K562 (cell line): Measurements from ENCODE around the gene POLR3GL. TPM values are rescaled to one million over a fixed set of nuclear protein-coding genes. Genes with fewer than 3 reads are reported as not detected.

ENCODE experiments used
- ATAC-seq: fragments of 200-7000 bp; cut with Tn5 transposase; 3 replicates; pipeline ENCODE4 v1.9.1; 2020; ENCODE audit warnings: moderate library complexity
- BruUV-seq: library from RNA; stranded (reverse); fragments of 400-500 nt; replicated peaks from 2 replicates; lab custom pipeline; 2021; lab: Mats Ljungman, UMichigan
- CTCF ChIA-PET: fragments of 300-600 bp; formaldehyde crosslinking; extraction: SDS; loops from one replicate; lab custom pipeline; 2021; ENCODE audit warnings: low intra/inter-chr PET ratio; lab: Yijun Ruan, JAX
- POLR2A ChIA-PET: fragments of 300-600, 350-650 bp; sonication (Branson Sonifier 250); formaldehyde crosslinking; extraction: SDS; loops from one replicate; lab custom pipeline; 2021; ENCODE audit warnings: antibody characterized with exemption, inconsistent platforms; lab: Yijun Ruan, JAX
- DNase-seq, 4 experiments: peaks; one replicate each; pipeline versions ENCODE4 v3.0.0 to v3.0.0-alpha.2; 2011 to 2018; ENCODE audit warnings: low spot score in 3 of 4, mixed read lengths in 3 of 4; ENCODE audit errors: extremely low read depth in 1 of 4
- FAIRE-seq: peaks from 2 replicates; lab custom pipeline; 2011; peaks lifted over from hg19 to GRCh38; lab: Jason Lieb, UNC
- H2AFZ ChIP-seq: 2 replicates; pipeline ENCODE4 v1.6.0; 2011; ENCODE audit warnings: low read depth, low read length, control low read depth, inconsistent platforms
- H3K27ac ChIP-seq: fragments of 200-600 bp; 3 replicates; pipeline ENCODE4 v1.8.0; 2011; ENCODE audit warnings: low read depth, mild to moderate bottlenecking, control low read depth, inconsistent platforms, low read length, moderate library complexity, mixed read lengths; ENCODE audit errors: extremely low read depth
- H3K27me3 ChIP-seq, 2 experiments: fragments of 300-600 bp in 1 of 2; 2 replicates in 1 of 2; 3 replicates in 1 of 2; pipeline versions ENCODE4 v1.6.0 to v1.8.0; 2011; ENCODE audit warnings: inconsistent platforms in 2 of 2, low read length in 2 of 2, mild to moderate bottlenecking in 1 of 2, mixed read lengths in 1 of 2, moderate library complexity in 1 of 2; ENCODE audit not compliant: control insufficient read depth in 2 of 2, insufficient read depth in 2 of 2
- H3K36me3 ChIP-seq: fragments of 300-600 bp; 3 replicates; pipeline ENCODE4 v1.8.0; 2011; ENCODE audit warnings: mild to moderate bottlenecking, low read length, inconsistent platforms; ENCODE audit not compliant: control insufficient read depth, insufficient read depth
- H3K4me1 ChIP-seq, 2 experiments: fragments of 200-600 bp in 1 of 2; replicated peaks in 1 of 2; 2 replicates in 1 of 2; 3 replicates in 1 of 2; pipeline versions ENCODE4 v1.5.1 to v1.8.0; 2011; ENCODE audit warnings: inconsistent platforms in 2 of 2, low read length in 2 of 2, mild to moderate bottlenecking in 1 of 2, mixed read lengths in 1 of 2, moderate library complexity in 1 of 2; ENCODE audit not compliant: control insufficient read depth in 2 of 2, insufficient read depth in 2 of 2
- H3K4me2 ChIP-seq: 2 replicates; pipeline ENCODE4 v1.6.1; 2011; ENCODE audit warnings: low read length, control low read depth, inconsistent platforms, mixed read lengths; ENCODE audit not compliant: insufficient read depth
- H3K4me3 ChIP-seq: fragments of 200-600 bp; sonication (generic), shearing (Covaris generic); 2 replicates; pipeline ENCODE4 v1.5.1; 2016; ENCODE audit warnings: control low read depth, inconsistent platforms
- H3K79me2 ChIP-seq: fragments of 200-600 bp; 3 replicates; pipeline ENCODE4 v1.8.0; 2011; ENCODE audit warnings: low read length, inconsistent platforms; ENCODE audit not compliant: control insufficient read depth, insufficient read depth
- H3K9ac ChIP-seq, 2 experiments: 2 replicates each; pipeline versions ENCODE4 v1.6.0 to v1.6.1; 2011; ENCODE audit warnings: low read depth in 2 of 2, low read length in 2 of 2, control low read depth in 1 of 2, inconsistent platforms in 1 of 2, mild to moderate bottlenecking in 1 of 2, mixed read lengths in 1 of 2; ENCODE audit not compliant: insufficient read depth in 1 of 2
- H3K9me1 ChIP-seq: one replicate; pipeline ENCODE4 v1.6.0; 2011; ENCODE audit warnings: inconsistent platforms, mild to moderate bottlenecking, low read length, moderate library complexity; ENCODE audit not compliant: control insufficient read depth, insufficient read depth
- H3K9me3 ChIP-seq: replicated peaks from 2 replicates; pipeline ENCODE4 v1.5.1; 2011; ENCODE audit warnings: low read depth, low read length, inconsistent platforms; ENCODE audit not compliant: control insufficient read depth, insufficient read depth
- H4K20me1 ChIP-seq: replicated peaks from 2 replicates; pipeline ENCODE4 v1.6.1; 2011; ENCODE audit warnings: low read length, inconsistent platforms, mixed read lengths; ENCODE audit not compliant: control insufficient read depth, insufficient read depth
- ATF1 ChIP-seq, 2 experiments: fragments of 450-650 bp in 1 of 2; IDR thresholded peaks; 2 replicates each; pipeline ENCODE4 v1.6.1; 2016; ENCODE audit warnings: missing compliant biosample characterization in 1 of 2, missing genetic modification characterization in 1 of 2
- DLX4 ChIP-seq: fragments of 250-450 bp; sonication (Bioruptor Pico); IDR thresholded peaks from 2 replicates; pipeline ENCODE4 v1.6.1; 2021; ENCODE audit warnings: mild to moderate bottlenecking
- DNMT1 ChIP-seq: fragments of 450-650 bp; IDR thresholded peaks from 2 replicates; pipeline ENCODE4 v1.6.1; 2016; ENCODE audit warnings: antibody characterized with exemption, mild to moderate bottlenecking
- E2F5 ChIP-seq: sonication (generic); formaldehyde crosslinking; IDR thresholded peaks from 2 replicates; pipeline ENCODE4 v1.8.0; 2022; ENCODE audit warnings: mild to moderate bottlenecking, missing genetic modification reagents
- GABPB2 ChIP-seq: fragments of 250-450 bp; sonication (Bioruptor Pico); conservative IDR thresholded peaks from 2 replicates; pipeline ENCODE4 v1.5.1; 2021; ENCODE audit warnings: mild to moderate bottlenecking
- MTF1 ChIP-seq: fragments of 250-450 bp; sonication (Bioruptor Pico); IDR thresholded peaks from 2 replicates; pipeline ENCODE4 v1.9.0; 2021; ENCODE audit warnings: moderate library complexity, mild to moderate bottlenecking, inconsistent platforms, borderline replicate concordance
- NR2F6 ChIP-seq: fragments of 450-650 bp; formaldehyde crosslinking; IDR thresholded peaks from 2 replicates; pipeline ENCODE4 v1.4.0; 2020; ENCODE audit warnings: mild to moderate bottlenecking
- PYGO2 ChIP-seq: fragments of 450-650 bp; IDR thresholded peaks from 2 replicates; pipeline ENCODE4 v1.6.1; 2016; ENCODE audit warnings: mild to moderate bottlenecking, missing genetic modification characterization, moderate library complexity, missing compliant biosample characterization
- TBL1XR1 ChIP-seq, 2 experiments: IDR thresholded peaks; 2 replicates each; pipeline ENCODE4 v1.6.1; 2012; ENCODE audit warnings: improper control_type of control experiment in 2 of 2, low read length in 2 of 2, mild to moderate bottlenecking in 1 of 2
- TRIM24 ChIP-seq, 2 experiments: fragments of 450-650 bp; IDR thresholded peaks; 2 replicates each; pipeline ENCODE4 v1.6.1; 2016
- XRCC3 ChIP-seq: fragments of 450-650 bp; IDR thresholded peaks from 2 replicates; pipeline ENCODE4 v1.6.1; 2017; ENCODE audit warnings: mild to moderate bottlenecking, moderate library complexity
- ZC3H8 ChIP-seq: fragments of 450-650 bp; IDR thresholded peaks from 2 replicates; pipeline ENCODE4 v1.6.1; 2017
- WGBS: fragments of 100-300 bp; shearing (Covaris generic); methylation state at CpG from one replicate; pipeline ENCODE4 v1.1.6; 2016; ENCODE audit warnings: low coverage, mixed read lengths; ENCODE audit not compliant: insufficient coverage; ENCODE audit errors: missing lambda C conversion rate; 5-methylcytosine and 5-hydroxymethylcytosine counted together
- in situ Hi-C: fragments of 300-500 bp; cut with MboI; formaldehyde crosslinking; loops from 4 replicates; pipeline ENCODE4 v1.15.0; 2018; ENCODE audit warnings: inconsistent platforms, mixed read lengths
- intact Hi-C: fragments of 100-400 bp; cut with micrococcal nuclease; formaldehyde crosslinking; loops from 2 replicates; pipeline ENCODE4 v1.14.2; 2022
- polyA plus RNA-seq, 8 experiments: library from polyadenylated mRNA; depleted of rRNA in 4 of 8; stranded (reverse) in 5 of 8; unstranded in 3 of 8; fragments of >200 nt; fragmentation: Nextera tagmentation in 2 of 8; fragmentation: Illumina TruSeq in 1 of 8; extraction: Ambion mirVana in 2 of 8; extraction: Trizol in 1 of 8; gene quantifications; 2 replicates each; pipeline versions ENCODE4 v1.2.1 to v1.2.3, GENCODE V29; 2011 to 2014; ENCODE audit warnings: inconsistent platforms in 1 of 8, missing spikeins in 1 of 8
- total RNA-seq, 7 experiments: library from RNA; depleted of rRNA in 6 of 7; stranded (reverse); fragments of >200 nt in 6 of 7; fragmentation: Illumina TruSeq in 2 of 7; extraction: Trizol in 2 of 7; gene quantifications; 2 replicates each; pipeline versions ENCODE4 v1.2.1 to v1.2.3, GENCODE V29; 2011 to 2021; ENCODE audit warnings: low replicate concordance in 1 of 7

POLR3GL gene
- total and polyA plus RNA-seq, 9 of the 15 experiments (the other 6 are each of a cell fraction or from before 2014, with no cell fraction given): 14.6 to 48.4 (median 38.2) TPM

- TF ChIP-seq E2F5: no peak
- TF ChIP-seq PYGO2 (tag): no peak
- no peak for TF ChIP-seq GABPB2 (CRISPR knock-in tag)
- peak; percentile 56; the same call in 1 of the 2 replicates for TF ChIP-seq XRCC3
Observed at GRCh38 chr1:145967288-145967687, 2.8 kb downstream of the POLR3GL start (continued).

- POLR2A ChIA-PET: interaction anchor here (1.4 kb wide), 1 partner anchor 16 kb away, joined by 5 read pairs; no protein-coding TSS in a partner anchor
- FAIRE-seq: no peak
Observed at GRCh38 chr1:145972580-145972979, 8.1 kb downstream of the POLR3GL start.

More at GRCh38 chr1:145972580-145972979, 8.1 kb downstream of the POLR3GL start:
- BruUV-seq: no TSS peak
- Histone ChIP-seq H2AFZ (no peak overlapping the region), H3K4me1 (peaks cover 0 to 5% of the 10 kb centered on the region in 2 experiments; a peak in 4 of 5 replicates), H3K79me2 (peaks cover 1% of the 10 kb centered on the region; the same call in 1 of the 3 replicates), H3K4me3 (no peak overlapping the region), H3K27ac (no peak overlapping the region), H3K27me3 (no peaks in the 10 kb centered on the region), H4K20me1 (no peaks in the 10 kb centered on the region), H3K9ac (no peak overlapping the region), H3K36me3 (peaks cover 4% of the 10 kb centered on the region; the same call in 1 of the 3 replicates), H3K9me1 (no peaks in the 10 kb centered on the region), H3K9me3 (0 out of 2 replicates have a peak, but pooled peaks cover under 1% of the 10 kb centered on the region), H3K4me2 (no peak overlapping the region)
- no peak for ATAC-seq
- intact Hi-C loops (no loop called here), in situ Hi-C loops (no loop called here)
- WGBS: 63% methylated on average over 7 of the region's 7 CpGs
- no peak for DNase-seq
- TF ChIP-seq ZC3H8 (no peak), NR2F6 (CRISPR knock-in tag) (no peak), DLX4 (CRISPR knock-in tag) (no peak), TBL1XR1 (IDR thresholded peaks at IDR 0.05; ENCODE audit: low read length in 2 of 2) (no peak), MTF1 (CRISPR knock-in tag) (no peak), TRIM24 (IDR thresholded peaks at IDR 0.05) (no peak), ATF1 (CRISPR knock-in tag; IDR thresholded peaks at IDR 0.05) (no peak), ATF1 (tag; IDR thresholded peaks at IDR 0.05) (no peak), DNMT1 (no peak)
- CTCF ChIA-PET: no interaction called here
